C1 segment of cervical spinal cord (tissue), 14 donors: ENCODE measurements around the gene SLC2A5.
A peak's percentile ranks its signal among the peaks of the same experiment; 100 is the strongest.

Experiments used
- DNase-seq, 14 donors: peaks; one replicate each; lab custom pipeline; 2025; lab: John Stamatoyannopoulos, UW

SLC2A5 gene

GRCh38 chr1:9069326-9070100 is at the start of gene SLC2A5:
SLC2A5 (minus strand) TSS chr1:9069635; CDS start chr1:9069536, 99 bp downstream.
- peak in 10 of 14 donors; percentile 9 to 69 (median 53) for DNase-seq

- no peak for DNase-seq
These were observed 48.8 kb upstream of the SLC2A5 start for GRCh38 chr1:9118186-9118585.

DNA sequence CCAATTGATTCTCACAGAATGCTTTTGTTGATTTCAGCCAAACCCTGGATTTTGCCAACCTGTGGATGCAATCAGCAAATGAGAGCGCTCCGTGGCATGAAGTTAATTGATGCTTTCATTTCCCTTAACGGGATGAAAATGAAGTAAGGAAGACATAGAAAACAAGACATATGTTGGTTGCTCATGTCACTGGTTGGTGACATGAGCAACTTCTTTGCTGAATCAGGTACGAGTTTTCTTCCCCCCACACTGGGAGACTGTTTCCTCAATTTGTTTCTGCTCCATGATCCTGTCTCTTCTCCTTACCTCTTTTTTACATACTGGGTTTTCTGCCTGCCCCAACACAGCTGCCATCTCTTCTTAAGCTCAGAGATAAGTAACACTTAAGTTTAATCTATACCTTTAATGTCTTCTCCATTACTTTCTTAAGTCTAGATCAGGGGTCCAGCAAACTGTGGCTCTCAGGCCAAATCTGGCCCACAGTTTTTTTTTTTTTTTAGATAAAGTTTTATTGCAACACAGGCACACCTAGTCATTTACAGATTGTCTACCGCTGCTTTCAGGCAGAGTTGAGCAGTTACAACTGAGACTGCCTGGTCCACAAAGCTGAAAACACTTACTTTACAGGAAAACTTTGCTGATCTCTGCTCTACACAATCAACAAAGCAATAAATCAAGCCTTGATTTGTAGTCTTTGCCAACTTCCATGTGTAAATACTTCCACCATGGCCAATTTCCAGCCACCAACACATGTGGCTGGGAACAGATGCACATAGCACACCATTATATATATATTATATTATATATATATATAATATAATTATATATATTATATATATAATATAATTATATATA is 46.1 kb upstream of the SLC2A5 start:
- DNase-seq = no peak

DNA sequence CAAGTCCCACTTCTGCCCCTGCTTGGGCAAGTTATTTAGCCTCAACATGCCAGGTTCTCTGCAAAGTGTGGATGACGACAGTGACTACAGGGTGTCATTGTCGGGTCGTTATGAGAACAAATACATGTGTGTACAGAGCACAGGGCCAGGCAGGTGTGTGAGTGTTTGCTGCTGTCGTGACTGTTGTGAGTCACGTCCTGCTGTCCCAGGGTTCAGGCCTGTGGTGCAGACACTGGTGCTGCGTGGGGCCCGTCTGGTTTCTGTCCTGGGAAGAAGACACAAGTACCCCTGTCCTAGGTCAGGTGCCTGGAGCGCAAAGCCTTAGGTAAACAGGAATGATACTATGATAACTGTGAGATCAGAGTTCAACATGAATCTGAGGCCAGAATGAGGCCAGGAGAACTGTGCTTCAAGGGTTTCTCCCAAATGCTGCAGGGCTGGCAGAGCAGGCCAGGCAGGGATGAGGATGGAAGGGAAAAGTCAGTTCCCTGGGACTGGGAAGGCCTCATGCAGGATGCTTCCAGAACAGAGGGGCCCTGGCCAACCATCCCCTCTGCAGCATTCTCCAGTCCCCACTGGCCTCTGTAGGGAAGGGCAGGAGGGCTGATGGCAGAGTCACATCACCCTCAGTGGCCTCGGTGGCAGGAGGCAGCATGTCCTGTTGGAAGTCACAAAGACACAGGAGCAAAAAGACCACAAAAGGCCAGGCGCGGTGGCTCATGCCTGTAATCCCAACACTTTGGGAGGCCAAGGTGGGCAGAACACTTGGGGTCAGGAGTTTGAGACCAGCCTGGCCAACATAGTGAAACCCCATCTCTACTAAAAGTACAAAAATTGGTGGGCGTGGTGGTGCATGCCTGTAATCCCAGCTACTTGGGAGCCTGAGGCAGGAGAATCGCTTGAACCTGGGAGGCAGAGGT is 43.8 kb upstream of the SLC2A5 start:
- no peak for DNase-seq

DNA sequence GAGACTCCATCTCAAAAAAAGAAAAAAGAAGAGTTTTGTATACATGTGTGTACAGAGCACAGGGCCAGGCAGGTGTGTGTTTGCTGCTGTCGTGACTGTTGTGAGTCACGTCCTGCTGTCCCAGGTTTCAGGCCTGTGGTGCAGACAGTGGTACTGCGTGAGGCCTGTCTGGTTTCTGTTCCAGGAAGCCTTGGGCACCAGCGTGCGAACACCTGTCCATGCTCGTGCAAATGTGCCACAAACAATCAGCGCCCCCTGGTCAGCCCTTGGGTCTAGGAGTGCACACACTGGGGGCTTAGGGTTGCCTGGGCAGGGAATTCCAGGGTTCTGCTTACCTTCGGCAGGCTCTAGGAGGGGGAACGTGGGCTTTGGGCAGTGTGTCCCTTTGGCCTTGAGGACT is 42.5 kb upstream of the SLC2A5 start:
- DNase-seq = no peak

- DNase-seq = no peak
These were observed 41.9 kb upstream of the SLC2A5 start for GRCh38 chr1:9111357-9111691.

GRCh38 chr1:9110669-9111356 is 41.4 kb upstream of the SLC2A5 start:
- DNase-seq = peak in 12 of 14 donors; percentile 14 to 81 (median 58)

GRCh38 chr1:9108056-9108665 is 38.7 kb upstream of the SLC2A5 start:
- DNase-seq = no peak

GRCh38 chr1:9107136-9107535 is 37.7 kb upstream of the SLC2A5 start:
- no peak for DNase-seq

- DNase-seq = no peak
These were observed 36.9 kb upstream of the SLC2A5 start for GRCh38 chr1:9106286-9106685.

GRCh38 chr1:9105336-9105867 is 36.0 kb upstream of the SLC2A5 start:
- DNase-seq = no peak

GRCh38 chr1:9101510-9102146 is 32.2 kb upstream of the SLC2A5 start:
- DNase-seq = peak in 5 of 14 donors; percentile 6 to 32 (median 12)

GRCh38 chr1:9100471-9101043 is 31.1 kb upstream of the SLC2A5 start:
- no peak for DNase-seq

DNA sequence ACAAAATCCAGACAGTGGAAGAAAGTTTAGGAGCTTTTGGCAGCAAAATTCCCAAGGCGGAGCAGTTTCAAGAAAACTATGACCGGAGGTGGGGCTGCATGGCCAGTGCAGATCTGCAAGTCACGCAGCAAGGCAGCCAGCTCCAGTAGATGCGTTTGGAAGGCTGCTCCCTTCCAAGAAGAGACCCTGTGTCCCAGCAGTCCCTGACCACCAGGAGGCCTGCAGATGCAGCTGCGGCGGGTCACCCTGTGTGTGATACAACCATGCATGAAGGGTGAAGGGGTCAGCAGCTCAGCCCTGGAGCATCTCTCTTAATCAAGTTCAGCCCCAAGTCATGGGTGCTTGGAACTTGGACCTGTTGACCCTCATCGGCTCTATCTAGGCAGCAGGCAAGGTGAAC is 30.1 kb upstream of the SLC2A5 start:
- DNase-seq = no peak

DNA sequence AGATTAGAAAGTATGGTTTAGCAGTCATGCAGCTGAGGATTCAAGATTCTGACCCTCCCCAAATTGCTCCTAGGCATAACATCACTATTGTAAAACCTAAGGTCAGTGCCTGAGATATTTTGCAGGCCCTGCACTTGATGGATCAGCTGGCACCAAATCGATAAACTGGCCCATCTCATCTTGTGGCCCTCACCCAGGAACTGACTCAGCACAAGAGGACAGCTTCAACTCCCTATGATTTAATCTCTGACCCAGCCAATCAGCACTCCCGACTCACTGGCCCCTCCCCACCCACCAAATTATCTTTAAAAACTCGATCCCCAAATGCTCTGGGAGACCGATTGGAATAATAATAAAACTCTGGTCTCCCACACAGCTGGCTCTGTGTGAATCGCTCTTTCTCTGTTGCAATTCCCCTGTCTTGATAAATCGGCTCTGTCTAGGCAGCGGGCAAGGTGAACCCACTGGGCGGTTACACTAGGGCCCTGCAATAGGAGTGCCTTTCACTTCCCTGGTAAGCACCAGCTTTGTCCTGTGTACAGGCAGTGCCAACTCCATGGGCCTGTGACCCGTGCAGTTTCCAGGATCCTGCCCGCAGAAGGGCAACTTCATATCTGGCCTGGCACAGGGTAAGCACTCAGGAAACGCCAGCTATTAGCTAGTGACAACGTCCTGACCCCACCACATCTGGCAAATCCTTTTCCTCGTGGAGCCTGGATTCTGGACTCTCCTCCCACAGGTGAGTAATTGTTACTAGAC is 28.7 kb upstream of the SLC2A5 start:
- no peak for DNase-seq

GRCh38 chr1:9095818-9096217 is 26.4 kb upstream of the SLC2A5 start:
- no peak for DNase-seq

DNA sequence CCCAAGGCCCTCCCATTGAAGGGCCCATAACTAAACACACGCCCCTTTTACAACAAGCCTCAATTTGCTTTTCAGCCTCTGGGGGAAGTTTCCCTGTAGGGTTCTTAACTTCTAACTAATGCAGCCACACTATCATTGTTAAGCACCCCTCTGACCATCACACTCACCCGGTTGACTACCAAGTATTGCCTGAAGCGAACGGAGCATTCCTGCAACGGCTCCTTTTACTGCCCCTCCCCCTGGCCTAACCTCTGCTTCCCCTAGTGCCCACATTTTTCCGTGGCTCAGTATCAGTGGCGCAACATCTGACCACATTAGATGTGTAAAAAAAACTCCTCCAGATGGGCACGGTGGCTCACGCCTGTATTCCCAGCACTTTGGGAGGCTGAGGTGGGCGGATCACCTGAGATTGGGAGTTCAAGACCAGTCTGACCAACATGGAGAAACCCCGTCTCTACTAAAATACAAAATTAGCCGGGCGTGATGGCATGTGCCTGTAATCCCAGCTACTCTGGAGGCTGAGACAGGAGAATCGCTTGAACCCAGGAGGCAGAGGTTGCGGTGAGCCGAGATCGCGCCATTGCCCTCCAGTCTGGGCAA is 24.7 kb upstream of the SLC2A5 start:
- peak in 1 of 14 donors; percentile 0 for DNase-seq

GRCh38 chr1:9093581-9093980 is 24.1 kb upstream of the SLC2A5 start:
- no peak for DNase-seq
